SIG-M5 treated with dmso at 0.1 percent for 504 hours (cell line): ENCODE measurements around the gene RAB37.

Experiments used
- DNase-seq: peaks from one replicate; lab custom pipeline; 2025; ENCODE audit not compliant: unreplicated experiment; lab: John Stamatoyannopoulos, UW

RAB37 gene

GRCh38 chr17:74744714-74745547 lies 7.9 kb downstream of the RAB37 start:
- peak; percentile 28 for DNase-seq

GRCh38 chr17:74745548-74746177 lies 8.6 kb downstream of the RAB37 start:
- DNase-seq, result no peak

GRCh38 chr17:74746376-74746775 lies 9.3 kb downstream of the RAB37 start:
- DNase-seq, result no peak

GRCh38 chr17:74746922-74747321 lies 9.9 kb downstream of the RAB37 start:
- peak; percentile 47 for DNase-seq

- no peak for DNase-seq
These were observed 11.1 kb downstream of the RAB37 start for GRCh38 chr17:74748279-74748528.

- DNase-seq, result peak; percentile 93
These were observed 11.6 kb downstream of the RAB37 start, which contains the start of gene NHERF1 for GRCh38 chr17:74748529-74749278. Gene NHERF1, plus strand, starts transcription at chr17:74748628. Its CDS starts 219 bp downstream, at chr17:74748847.

- peak; percentile 31 for DNase-seq
These were observed 12.4 kb downstream of the RAB37 start for GRCh38 chr17:74749279-74750038.

- no peak for DNase-seq
These were observed 12.9 kb downstream of the RAB37 start for GRCh38 chr17:74750039-74750326.

- no peak for DNase-seq
These were observed 13.4 kb downstream of the RAB37 start for GRCh38 chr17:74750327-74751069.

GRCh38 chr17:74752415-74752814 lies 15.4 kb downstream of the RAB37 start:
- no peak for DNase-seq

- no peak for DNase-seq
These were observed 15.9 kb downstream of the RAB37 start for GRCh38 chr17:74752822-74753401.

GRCh38 chr17:74754832-74755231 lies 17.8 kb downstream of the RAB37 start:
- DNase-seq, result no peak

- no peak for DNase-seq
These were observed 18.5 kb downstream of the RAB37 start for GRCh38 chr17:74755533-74755932.

GRCh38 chr17:74756891-74757290 lies 19.8 kb downstream of the RAB37 start:
- no peak for DNase-seq

GRCh38 chr17:74757502-74757901 lies 20.4 kb downstream of the RAB37 start:
- DNase-seq, result no peak

GRCh38 chr17:74757931-74758847 lies 21.1 kb downstream of the RAB37 start:
- no peak for DNase-seq

- DNase-seq, result peak; percentile 23
These were observed 21.8 kb downstream of the RAB37 start for GRCh38 chr17:74758848-74759168.

- DNase-seq, result peak; percentile 49
These were observed 22.3 kb downstream of the RAB37 start for GRCh38 chr17:74759243-74759801.

- peak; percentile 38 for DNase-seq
These were observed 22.9 kb downstream of the RAB37 start for GRCh38 chr17:74759941-74760340.
